Epithelial cell of esophagus (primary cell): ENCODE measurements around the gene GOLT1A.
A peak's percentile ranks its signal among the peaks of the same experiment; 100 is the strongest.

Experiments
- DNase-seq: peaks from one replicate; pipeline ENCODE4 v3.0.0; 2010; ENCODE audit warnings: low read depth
- H3K4me3 ChIP-seq: 2 replicates; pipeline ENCODE4 v1.5.1; 2011; ENCODE audit warnings: mild to moderate bottlenecking, low read length, control low read depth
- CTCF ChIP-seq: IDR thresholded peaks from 2 replicates; pipeline ENCODE4 v1.5.1; 2011; ENCODE audit warnings: low read depth, mild to moderate bottlenecking, low read length, control low read depth, inconsistent platforms; ENCODE audit not compliant: insufficient read depth; ENCODE audit errors: missing control alignments

The GOLT1A gene

GRCh38 chr1:204201348-204202040 is 12.3 kb downstream of the GOLT1A start:
- DNase-seq, result no peak
- H3K4me3 ChIP-seq, result no peak overlapping the region
- no peak for TF ChIP-seq CTCF

DNA sequence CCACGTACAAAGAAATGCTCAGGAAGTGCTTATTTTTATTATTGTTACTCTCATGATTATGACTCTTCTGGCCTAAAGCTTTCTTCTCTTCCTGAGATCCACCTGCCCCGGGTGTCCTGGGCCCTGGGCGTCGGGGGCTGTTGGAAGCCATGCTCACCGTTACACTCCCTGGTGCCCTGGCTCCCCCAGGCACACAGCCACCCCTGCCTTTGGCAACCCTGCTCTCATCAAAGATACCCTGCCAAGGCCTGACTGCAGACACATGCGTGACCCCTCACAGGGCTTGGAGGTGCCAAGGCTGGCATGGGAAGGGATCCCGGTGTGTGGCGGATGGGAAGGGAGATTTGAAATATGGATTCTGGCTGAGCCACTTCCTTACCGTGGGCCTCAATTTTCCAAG is 14.2 kb downstream of the GOLT1A start:
- TF ChIP-seq CTCF, result no peak
- no peak overlapping the region for H3K4me3 ChIP-seq
- no peak for DNase-seq

DNA sequence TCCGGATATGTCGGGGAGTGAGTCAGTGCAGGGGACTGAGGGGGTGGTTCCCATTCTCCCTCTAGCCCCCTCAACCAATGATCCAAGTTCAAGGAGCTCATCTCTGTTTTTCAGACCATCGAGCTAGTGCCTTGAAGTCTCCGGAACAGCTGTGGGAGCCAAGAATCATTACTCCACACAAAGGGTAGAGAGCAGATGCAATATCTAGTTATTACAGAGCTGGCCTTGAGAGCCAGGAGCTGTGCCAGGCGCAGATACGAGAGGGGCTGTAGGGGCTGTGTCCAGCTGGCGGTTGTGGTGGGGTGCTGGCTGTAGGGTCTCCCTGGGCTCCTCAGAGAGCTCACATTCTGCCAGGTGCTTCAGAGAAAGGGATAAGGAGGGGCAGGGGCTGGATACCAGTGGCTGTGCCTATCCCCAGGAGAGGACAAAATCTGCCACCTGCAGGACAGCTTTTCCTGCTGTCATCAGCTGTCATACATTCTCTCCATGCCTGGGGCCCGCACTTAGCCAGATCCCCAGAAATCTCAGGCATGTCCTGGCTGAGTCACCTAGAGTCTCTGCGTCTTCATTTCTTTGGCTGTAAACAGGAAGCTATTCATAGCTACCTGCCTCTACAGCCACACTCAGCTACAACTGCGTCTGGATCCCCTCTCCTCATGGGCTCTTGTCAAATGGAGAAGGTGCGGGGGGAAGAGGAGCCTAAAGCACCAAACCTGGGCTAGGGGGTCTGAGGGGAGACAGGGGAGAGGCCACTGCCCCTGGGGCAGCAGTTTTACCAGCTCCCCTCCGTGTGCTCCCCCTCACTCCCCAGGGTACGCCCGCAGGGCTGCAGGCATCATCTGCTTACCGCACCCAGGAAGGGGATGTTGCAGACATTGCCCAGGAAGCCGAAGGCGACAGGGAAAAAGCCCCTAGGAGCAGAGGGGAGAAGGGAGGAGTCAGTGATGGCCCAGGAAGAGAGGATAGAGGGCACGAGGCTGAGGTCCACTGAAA is 15.1 kb downstream of the GOLT1A start:
- H3K4me3 ChIP-seq, result no peak overlapping the region
- DNase-seq, result peak; percentile 93
- TF ChIP-seq CTCF, result peak; percentile 41

GRCh38 chr1:204197068-204197467 is 16.7 kb downstream of the GOLT1A start:
- TF ChIP-seq CTCF, result no peak
- no peak overlapping the region for H3K4me3 ChIP-seq
- DNase-seq, result no peak

GRCh38 chr1:204196068-204196795 is 17.6 kb downstream of the GOLT1A start, which contains the start of gene KISS1:
Gene KISS1, minus strand, starts transcription at chr1:204196491. Its CDS starts 3,615 bp downstream, at chr1:204192876.
- no peak within 1 kb of the TSS for H3K4me3 ChIP-seq
- DNase-seq, result no peak
- no peak for TF ChIP-seq CTCF

DNA sequence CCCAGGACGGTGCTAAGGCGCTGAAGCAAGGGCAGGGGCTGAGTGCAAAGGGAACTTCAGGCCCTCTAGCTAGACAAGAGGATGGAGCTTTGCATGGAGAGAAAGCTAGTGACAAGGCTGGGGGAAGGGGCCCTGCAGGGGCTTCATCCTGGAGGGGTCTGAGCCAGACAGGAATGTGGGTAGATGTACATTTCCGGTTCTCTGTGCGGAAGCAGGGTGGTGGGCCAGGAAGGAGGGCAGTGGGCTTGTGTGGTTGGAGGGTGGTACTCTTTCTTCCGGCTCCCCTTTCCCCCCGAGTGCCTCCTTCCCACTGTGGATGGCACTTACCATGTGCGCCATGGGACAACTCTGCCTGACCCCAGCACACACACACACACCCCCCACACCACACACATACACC is 19.0 kb downstream of the GOLT1A start:
- no peak for TF ChIP-seq CTCF

More for the DNA sequence above, 19.0 kb downstream of the GOLT1A start:
- H3K4me3 ChIP-seq, result no peak overlapping the region
- no peak for DNase-seq
